GM15510 (cell line): ENCODE data around the gene LRRC1.

Source experiments
- POLR2A ChIP-seq: IDR thresholded peaks from 3 replicates; pipeline ENCODE4 v1.6.1; 2011; ENCODE audit warnings: borderline replicate concordance; ENCODE audit not compliant: insufficient read length; ENCODE audit errors: extremely low read depth

The LRRC1 gene

DNA sequence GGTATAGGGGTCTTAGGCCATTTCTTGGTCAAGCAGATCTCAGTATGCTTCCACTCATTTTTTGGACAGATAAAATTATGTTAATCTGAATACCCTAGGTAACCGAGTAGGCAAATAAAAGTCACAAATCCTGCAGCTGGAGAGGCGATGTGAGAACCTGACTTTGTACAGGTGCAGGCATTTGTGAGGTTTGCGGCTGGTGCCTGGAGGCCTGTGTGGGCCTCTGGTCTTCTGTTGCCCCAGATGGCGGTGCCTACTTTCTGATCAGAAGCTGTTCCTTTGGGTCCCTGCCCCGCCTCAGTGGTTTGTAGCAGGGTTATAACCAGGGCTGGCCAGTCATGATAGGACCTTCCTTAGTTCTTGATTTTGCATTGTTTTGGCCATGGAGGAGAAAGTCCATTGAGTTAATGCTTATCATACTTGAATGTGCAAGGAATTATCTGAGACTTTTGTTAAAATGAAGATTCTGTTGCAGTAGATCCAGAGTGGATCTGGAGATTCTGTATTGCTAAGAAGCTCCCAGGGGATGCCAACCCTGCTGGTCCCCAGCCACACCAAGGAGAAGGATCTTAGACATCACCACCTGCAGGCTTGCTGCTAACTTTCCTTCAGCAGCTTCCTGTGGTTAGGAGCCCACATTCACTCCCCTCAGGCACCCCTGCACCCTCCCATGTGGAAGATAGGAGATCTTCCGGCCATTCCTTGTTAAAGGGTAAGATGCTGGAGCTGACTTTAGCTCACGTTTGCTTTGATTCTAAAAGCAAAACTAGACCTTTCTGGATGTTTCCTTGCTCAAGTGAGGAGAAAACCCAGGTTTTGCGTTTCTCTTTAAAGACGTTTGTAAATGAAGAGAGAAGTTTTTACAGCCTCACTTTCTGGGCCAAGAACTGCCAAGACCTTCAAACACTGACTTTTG is 50.7 kb downstream of the LRRC1 start:
- TF ChIP-seq POLR2A: no peak

- no peak for TF ChIP-seq POLR2A
These were observed 51.4 kb downstream of the LRRC1 start for GRCh38 chr6:53846250-53846649.

DNA sequence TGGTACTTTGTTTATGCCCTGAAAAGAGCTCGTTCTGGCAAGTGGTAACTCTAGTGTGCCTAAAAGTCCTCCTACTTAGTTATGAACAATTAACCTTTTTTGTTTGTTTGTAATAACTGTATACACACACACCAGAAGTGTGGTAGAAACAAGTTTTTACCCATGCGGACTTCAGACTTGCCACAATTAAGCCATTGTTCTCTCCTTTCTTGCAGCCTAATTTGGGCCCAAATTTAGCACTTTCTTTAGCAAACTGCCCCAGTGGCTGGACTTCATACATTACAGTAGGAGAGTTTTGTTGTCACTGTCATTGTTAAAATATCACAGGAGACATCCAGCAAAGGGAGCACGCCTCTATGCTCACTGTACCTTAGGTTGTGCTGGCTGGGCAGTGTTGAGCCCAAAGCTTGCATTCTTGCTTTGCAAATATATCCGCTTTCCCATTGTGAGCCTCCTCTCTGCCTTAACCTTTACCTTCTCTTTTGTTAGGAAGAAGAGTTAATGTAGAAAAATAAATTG is 53.0 kb downstream of the LRRC1 start:
- no peak for TF ChIP-seq POLR2A

GRCh38 chr6:53850527-53850926 is 55.7 kb downstream of the LRRC1 start:
- TF ChIP-seq POLR2A: no peak

GRCh38 chr6:53851561-53851960 is 56.8 kb downstream of the LRRC1 start:
- no peak for TF ChIP-seq POLR2A

GRCh38 chr6:53852805-53853204 is 58.0 kb downstream of the LRRC1 start:
- TF ChIP-seq POLR2A: no peak

DNA sequence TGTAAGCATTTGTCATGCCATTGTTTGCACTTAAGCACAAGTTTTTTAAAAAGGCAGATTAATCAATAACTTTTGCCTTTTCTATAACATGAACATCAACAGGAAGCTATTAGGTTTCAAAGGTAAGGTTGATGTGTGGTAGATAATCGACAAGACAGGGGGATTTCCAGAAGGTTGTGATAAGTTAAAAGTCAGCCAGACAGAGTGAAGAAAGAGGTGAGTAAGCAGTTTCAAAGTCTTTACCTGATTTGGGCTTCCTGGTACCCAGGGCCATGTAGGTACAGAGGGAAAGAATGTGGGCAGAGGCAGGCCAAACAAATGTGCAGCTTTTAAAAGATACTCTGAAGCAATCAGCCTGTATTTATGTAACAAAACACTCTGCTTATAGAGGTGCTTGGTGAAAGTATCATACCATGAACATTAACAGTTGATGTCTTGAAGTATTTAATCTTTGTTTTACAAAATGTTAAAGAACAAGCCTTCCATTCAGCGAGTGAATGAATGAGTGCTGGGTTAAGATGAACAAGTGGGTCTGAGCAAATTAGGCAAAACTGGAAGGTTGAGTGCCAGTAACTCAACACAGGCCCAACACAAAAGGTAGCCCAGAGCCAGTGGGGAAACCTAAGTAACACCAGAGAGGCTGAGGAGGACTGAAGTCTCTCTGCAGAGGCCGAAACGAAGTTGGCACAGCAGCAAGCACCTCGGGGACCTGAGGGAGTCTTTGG is 60.2 kb downstream of the LRRC1 start:
- TF ChIP-seq POLR2A: no peak

DNA sequence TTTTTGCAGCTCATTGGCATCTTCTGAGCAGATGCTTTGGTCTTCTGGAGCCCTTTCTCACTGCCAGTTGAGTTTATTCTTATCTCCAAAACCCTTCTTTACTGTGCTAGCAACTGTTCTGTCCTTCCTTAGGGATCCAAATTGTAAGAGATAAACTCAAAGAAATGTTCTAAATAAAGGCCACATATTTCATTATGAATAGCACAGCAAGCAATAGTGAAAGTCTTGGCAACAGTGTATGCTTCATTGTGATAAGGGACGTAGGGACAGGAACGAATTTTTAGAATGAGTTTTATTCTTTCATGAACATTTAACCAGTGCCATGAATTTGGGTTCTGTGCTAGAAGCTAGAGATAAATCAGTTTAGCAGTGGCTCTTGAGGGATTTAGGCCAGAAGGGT is 61.1 kb downstream of the LRRC1 start:
- TF ChIP-seq POLR2A: no peak

- TF ChIP-seq POLR2A: no peak
These were observed 62.7 kb downstream of the LRRC1 start for GRCh38 chr6:53857318-53858094.

DNA sequence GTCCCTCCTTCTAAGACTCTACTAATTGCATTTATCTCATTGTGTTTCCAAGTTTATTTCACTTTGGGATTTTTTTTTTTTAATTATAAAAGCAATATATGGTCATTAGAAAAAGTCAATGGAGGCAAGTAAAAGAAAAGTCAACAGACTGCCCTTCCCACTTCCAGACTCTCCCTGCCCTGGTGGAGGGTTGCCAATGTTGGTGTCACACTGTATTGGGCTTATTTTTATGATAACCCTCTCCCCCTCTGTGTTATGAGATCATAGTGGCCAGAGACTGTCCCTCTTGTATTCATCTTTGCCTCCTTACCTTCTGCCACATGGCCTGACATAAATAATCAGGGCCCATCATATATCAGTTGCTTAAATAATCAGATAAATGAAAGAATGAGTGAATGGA is 63.4 kb downstream of the LRRC1 start:
- TF ChIP-seq POLR2A: no peak

DNA sequence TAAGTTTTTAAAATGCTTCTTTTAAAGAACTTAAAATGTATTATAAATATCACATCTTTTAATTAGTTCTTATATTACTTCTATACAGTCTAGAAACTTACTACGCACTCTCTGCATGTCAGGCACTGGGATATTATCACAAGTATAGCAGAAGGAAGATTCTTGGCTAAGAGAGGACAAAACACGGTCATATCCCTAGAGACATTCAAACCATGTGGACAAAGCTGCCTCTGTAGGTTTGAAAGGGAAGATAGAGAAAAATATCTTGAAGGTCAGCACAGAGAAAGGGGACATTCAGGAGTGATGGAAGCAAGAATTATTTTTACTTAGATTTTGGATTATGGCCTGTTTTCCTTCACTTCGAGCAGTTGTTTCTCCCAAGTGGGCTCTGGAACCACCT is 64.1 kb downstream of the LRRC1 start:
- TF ChIP-seq POLR2A: no peak

- TF ChIP-seq POLR2A: no peak
These were observed 65.7 kb downstream of the LRRC1 start for GRCh38 chr6:53860511-53860910.

DNA sequence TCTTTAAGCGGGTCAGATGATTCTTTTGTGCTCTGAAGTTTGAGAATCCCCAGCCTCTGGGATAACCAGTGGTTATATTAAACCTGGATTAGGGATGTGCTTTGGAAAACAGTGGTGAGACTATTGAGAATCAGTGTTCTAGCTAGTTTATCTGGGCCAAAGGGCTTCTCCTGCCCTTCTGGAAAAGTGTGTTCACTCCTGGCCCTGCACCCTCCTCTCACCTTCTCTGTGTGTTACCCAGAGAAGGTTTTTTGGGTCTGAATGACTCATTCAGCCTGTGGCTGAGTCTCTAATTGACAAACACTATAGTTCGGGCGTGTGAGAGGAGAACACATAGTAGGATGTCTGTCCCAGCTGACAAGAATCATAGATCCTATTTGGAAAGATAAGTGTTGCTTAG is 66.7 kb downstream of the LRRC1 start:
- TF ChIP-seq POLR2A: no peak

DNA sequence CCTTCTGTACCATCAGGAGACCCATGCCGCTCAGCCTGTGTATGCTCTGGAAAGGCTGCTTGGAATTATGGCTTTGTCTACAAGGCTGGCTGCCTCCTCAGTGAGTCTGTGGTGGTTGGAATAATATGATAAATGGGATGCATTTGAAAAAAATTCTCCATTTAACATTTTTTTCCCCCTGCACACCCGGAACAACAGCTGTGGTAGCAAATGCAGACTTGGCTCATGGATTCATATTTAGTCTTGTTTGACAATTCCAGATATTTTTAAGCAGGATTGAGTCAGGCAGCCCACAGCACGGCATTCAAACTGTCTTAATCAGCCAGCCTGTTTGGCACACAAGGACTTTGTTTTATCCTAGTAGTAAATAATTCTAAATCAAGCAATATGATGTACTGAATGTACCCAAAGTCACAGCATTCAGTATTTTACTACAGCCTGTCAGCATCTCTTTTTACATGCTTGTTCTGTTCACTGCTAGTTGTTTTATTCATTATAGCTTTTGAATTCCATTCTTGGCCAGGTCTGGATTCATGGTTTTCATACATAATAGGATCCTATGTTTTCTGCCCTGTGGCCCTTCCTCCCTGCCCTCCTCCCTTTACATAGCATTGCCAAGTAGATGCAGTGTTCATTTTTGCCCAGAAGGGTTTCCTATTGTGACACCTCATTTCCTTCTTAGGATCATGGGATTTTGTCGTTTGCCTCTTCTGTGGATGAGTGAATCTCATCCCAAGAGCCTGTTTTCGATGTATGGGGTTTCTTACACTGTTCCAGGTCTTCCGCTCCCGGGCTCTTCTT is 68.1 kb downstream of the LRRC1 start:
- TF ChIP-seq POLR2A: no peak

GRCh38 chr6:53864781-53865180 is 70.0 kb downstream of the LRRC1 start:
- TF ChIP-seq POLR2A: no peak

- no peak for TF ChIP-seq POLR2A
These were observed 71.4 kb downstream of the LRRC1 start for GRCh38 chr6:53866226-53866625.
